ENCODE results near the gene BRD2.
"Not testable (repeated sequence)": the region's sequence is repeated elsewhere in the genome, so short reads cannot be mapped to it uniquely, and the experiment has no call there.

BRD2 gene

DNA sequence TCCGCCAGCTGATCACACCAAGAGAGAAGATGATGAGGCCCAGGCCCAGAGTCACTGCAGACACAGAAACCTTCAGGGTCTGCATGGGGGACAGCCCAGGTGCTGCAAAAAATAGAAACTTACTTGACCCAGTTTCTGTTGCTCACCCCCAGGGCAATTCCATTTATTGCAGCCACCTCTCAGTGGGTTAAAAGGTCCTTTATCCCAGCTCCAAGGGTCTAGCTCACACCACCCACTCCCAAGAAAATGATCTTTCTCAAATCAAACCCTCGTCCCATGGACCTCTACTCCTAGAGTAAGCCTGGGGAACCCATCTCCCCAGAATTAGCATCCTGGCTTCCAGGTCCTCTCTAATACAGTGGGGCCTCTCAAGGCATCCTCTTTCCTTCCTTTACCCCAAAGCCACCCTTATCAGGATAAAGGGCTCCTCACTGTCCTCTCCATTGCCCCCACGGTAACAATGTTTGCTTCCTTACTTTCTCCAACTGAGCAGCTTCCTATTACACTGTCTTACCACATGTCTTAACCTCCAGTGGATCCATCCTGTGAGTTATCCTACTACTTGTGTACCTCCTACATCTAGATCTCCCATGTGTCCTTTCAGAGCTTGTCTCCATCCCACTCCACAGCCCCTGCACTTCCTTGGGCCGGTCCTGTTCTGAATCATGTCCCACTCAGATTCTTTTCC lies 32.7 kb upstream of the BRD2 start:
- DNase-seq (ENCODE audit: low read depth): no peak
- no peak overlapping the region for H3K4me3 ChIP-seq (replicated peaks; ENCODE audit: low read depth, low read length)

DNA sequence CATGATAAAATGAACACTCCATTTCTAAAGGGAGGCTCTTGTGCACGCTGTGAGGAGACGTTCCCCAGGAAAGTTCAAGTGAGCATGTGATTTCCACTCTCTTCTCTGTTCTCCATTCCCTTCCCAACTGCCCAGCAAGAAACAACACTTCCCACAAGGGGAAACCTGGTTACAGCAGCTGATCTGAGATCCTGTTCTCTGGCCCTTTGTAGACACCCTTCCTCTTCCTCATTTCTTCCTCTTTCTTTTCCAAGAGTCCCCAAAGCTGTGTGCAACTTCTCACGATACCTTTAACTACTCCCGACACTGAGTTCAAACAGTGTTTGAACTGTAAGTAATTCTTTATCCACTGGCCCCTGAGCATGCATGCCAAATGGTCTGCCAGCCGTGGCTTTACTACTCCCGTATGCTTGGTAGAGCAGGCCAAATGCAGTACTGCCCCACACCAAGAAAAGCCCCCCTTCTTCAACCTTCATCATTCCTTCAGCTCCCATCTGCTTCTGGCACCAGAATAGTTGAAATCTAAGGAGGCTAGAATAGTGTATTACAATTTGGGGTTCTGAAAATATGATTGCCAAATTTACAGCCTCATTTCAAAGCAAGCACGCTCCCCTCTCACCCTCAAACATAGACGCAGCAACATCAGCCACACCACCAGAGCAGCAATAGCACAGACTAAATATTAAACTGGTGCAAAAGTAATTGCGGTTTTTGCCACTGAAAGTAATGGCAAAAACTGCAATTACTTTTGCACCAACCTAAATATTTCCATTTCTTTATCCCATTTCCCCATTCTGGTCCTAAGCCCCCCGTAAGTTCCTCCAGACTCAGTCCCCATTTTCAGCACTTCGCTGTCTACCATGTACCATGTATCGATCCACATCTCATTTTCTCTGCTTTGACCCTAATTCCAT lies 31.9 kb upstream of the BRD2 start:
- no peak for TF ChIP-seq CTCF (IDR thresholded peaks at IDR 0.05; ENCODE audit: low read length, missing control alignments)
- H3K4me3 ChIP-seq (replicated peaks; ENCODE audit: low read depth, low read length): no peak overlapping the region
- DNase-seq (ENCODE audit: low read depth): no peak

More for the DNA sequence above, 32.7 kb upstream of the BRD2 start:
- no peak for TF ChIP-seq CTCF (IDR thresholded peaks at IDR 0.05; ENCODE audit: low read length, missing control alignments)

DNA sequence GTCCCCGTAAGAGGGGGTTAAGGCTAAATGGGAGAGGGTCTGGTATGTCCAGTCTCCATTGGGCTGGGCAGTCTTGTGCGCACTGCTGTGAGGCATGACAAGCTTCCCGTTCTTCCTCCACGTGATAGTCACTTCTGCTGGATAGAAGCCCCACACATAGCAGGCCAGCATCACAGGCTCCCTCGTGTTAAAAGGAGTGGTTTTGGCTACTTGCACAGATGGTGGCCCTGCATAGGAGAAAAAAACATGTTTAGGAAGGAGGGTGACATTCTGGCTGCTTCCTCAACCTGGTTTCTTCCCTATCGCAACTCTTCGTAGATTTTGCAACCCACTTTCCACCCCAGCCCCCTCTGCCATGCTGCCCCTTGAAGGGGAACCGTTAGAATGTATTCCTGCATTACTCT lies 31.2 kb upstream of the BRD2 start:
- H3K4me3 ChIP-seq (replicated peaks; ENCODE audit: low read depth, low read length): no peak overlapping the region
- TF ChIP-seq CTCF (IDR thresholded peaks at IDR 0.05; ENCODE audit: low read length, missing control alignments): no peak
- DNase-seq (ENCODE audit: low read depth): no peak

GRCh38 chr6:32938494-32938893 lies 29.9 kb upstream of the BRD2 start:
- H3K4me3 ChIP-seq (replicated peaks; ENCODE audit: low read depth, low read length): no peak overlapping the region
- no peak for DNase-seq (ENCODE audit: low read depth)
- no peak for TF ChIP-seq CTCF (IDR thresholded peaks at IDR 0.05; ENCODE audit: low read length, missing control alignments)

DNA sequence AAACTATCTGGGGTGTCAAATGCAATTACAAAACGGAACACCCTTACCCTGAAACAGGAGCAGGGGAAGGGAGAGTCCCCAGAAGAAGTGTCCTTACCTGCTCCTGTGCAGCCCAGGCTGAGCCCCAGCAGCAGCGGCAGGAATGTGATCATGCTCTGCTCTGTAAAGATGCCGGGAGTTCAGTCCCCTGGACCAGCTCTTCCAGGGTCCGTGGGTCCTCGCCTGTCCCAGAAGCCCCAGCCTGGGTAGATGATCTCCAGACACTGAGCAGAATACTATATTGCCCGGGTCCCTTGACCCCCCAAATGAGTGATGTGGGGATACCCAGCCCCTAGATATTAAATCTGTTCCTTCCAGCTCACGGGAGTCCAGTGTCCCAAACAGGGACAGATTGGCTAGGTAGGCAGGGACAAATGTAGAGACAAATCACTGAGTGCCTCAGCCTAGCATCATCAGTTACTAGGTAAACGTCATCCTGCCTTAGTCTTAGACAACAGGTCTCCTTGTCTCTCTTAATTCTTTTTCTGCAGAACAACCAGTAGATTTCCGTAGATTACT lies 27.7 kb upstream of the BRD2 start, which contains the start of gene HLA-DMB:
Gene HLA-DMB (minus strand): TSS at position 373 of the 558 bp plus-strand sequence. CDS start 221 bp downstream, at position 152.
- TF ChIP-seq CTCF (IDR thresholded peaks at IDR 0.05; ENCODE audit: low read length, missing control alignments): no peak
- peak; percentile 77 for DNase-seq (ENCODE audit: low read depth)
- H3K4me3 ChIP-seq (replicated peaks; ENCODE audit: low read depth, low read length): no peak within 1 kb of the TSS

DNA sequence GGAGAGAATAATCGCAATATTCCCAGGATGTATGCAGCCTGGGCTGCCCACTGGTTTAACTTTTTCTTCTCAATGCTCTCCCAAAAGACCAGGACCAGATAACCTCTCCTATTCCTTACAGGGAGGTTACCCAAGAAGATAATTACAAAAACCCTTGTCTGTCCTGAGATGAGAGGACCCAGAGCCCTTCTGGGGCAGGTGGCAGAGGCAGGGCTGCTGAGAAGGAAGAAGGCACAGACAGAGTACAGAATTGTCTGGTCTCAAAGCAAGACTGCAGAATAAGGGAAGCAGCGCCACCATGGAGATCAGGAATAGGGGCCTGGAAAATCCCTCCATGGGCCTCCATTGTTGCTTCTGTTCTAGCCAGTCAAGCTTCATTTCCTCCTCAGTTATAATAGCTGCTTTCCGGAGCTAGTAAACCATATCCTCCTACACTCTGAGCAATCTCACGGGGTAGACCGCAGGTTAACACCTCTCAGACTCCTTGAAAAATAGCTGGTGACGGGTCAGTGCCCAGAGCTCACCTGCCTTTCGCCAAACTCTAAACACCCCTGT lies 27.1 kb upstream of the BRD2 start:
- TF ChIP-seq CTCF (IDR thresholded peaks at IDR 0.05; ENCODE audit: low read length, missing control alignments): no peak
- no peak overlapping the region for H3K4me3 ChIP-seq (replicated peaks; ENCODE audit: low read depth, low read length)
- no peak for DNase-seq (ENCODE audit: low read depth)

- not testable (repeated sequence) for H3K4me3 ChIP-seq (replicated peaks; ENCODE audit: low read depth, low read length); DNase-seq (ENCODE audit: low read depth)
These were observed 25.8 kb upstream of the BRD2 start for GRCh38 chr6:32942555-32943123.

All from fibroblast of pulmonary artery (primary cell).